ENCODE measurements around the gene PUS7.
"Not testable (repeated sequence)": the region's sequence is repeated elsewhere in the genome, so short reads cannot be mapped to it uniquely, and the experiment has no call there.

The PUS7 gene, protein sequence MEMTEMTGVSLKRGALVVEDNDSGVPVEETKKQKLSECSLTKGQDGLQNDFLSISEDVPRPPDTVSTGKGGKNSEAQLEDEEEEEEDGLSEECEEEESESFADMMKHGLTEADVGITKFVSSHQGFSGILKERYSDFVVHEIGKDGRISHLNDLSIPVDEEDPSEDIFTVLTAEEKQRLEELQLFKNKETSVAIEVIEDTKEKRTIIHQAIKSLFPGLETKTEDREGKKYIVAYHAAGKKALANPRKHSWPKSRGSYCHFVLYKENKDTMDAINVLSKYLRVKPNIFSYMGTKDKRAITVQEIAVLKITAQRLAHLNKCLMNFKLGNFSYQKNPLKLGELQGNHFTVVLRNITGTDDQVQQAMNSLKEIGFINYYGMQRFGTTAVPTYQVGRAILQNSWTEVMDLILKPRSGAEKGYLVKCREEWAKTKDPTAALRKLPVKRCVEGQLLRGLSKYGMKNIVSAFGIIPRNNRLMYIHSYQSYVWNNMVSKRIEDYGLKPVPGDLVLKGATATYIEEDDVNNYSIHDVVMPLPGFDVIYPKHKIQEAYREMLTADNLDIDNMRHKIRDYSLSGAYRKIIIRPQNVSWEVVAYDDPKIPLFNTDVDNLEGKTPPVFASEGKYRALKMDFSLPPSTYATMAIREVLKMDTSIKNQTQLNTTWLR

DNA sequence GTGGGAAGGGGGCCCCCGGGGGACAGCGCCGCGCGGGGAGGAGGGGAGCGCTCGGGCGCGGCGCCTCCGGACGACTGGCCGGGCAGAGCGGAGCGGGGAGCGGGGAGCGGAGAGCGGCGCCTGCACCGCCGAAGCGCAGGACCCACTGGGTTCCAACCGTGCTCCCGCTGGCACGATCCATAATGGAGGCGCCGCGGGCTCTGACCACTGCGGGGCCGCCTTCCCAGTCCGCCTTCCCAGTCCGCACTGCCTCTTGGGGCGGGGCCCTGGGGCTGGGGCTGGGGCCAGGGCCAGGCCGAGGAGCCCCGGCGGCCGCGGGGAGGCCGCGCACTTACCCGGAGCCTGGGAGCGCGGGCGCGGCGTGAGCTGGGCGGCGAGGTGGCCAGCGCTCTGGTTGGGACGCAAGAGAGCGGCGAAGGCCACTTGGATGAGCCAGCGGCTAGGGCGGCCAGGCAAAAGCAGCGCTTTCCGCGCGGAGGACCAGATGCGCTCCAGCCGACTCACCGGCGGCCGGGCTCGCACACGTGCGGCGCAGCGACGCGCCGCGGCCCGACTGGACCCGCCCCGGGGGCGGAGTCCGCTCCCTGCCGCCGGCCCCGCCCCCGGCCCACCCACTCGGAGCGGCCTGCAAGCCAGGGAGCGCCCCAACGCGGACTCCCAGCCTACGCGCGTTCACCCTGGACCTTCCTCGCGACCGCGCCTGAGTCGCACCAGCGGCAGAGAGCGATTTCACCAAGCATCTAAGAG lies at the start of gene PUS7:
PUS7 (minus strand) TSS at position 555 of the 747 bp plus-strand sequence. CDS start 13,759 bp downstream, outside the sequence.
- DNase-seq = peak; percentile 92

DNA sequence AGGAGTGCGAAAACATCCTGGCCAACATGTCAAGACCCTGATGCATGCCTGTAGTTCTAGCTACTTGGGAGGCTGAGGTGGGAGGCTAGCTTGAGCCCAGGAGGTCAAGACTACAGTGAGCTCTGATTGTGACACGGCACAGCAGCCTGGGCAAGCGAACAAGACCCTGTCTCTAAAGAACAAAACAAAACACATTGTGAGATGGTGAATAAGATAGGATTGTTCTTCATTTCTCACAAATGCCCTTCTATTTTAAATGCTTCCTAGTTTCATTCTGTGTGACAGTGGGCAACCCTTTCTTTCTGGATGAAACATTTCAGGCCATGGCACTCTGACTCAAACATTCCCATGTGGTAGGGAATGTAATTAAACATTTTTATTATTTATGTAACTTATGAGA lies 45.8 kb upstream of the PUS7 start:
- no peak for DNase-seq

DNA sequence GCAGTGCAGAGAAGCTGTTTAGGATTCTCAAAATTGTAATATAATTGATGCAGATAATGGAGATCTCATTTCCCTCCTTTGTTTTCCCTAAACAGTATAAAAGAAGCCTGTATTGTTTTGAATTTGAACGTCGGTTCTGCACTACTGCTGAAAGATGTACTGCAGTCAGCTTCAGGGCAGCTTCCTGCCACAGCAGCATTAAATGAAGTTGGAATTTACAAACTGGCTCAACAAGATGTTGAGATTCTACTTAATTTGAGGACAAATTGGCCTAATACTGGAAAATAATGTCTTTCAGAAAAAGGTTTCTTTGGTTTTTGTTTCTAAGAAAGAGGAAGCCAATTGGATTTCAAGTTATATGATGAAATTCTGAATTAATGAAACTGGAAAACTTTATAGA lies 45.0 kb upstream of the PUS7 start:
- no peak for DNase-seq

DNA sequence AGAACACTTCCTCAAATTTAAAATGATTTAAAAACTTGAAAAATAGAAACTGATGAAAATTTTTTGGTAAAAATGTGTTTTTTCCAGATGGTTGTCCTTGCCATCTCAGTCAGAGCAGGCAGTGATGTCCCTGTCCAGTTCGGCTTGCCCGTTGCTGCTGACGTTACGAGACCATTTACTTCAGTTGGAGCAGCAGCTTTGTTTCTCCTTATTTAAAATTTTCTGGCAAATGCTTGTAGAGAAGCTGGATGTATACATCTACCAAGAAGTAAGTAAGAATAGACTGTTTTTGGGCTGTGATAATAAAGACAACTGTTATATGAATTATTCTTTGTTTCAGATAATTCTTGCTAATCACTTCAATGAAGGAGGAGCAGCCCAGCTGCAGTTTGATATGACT lies 43.1 kb upstream of the PUS7 start:
- no peak for DNase-seq

DNA sequence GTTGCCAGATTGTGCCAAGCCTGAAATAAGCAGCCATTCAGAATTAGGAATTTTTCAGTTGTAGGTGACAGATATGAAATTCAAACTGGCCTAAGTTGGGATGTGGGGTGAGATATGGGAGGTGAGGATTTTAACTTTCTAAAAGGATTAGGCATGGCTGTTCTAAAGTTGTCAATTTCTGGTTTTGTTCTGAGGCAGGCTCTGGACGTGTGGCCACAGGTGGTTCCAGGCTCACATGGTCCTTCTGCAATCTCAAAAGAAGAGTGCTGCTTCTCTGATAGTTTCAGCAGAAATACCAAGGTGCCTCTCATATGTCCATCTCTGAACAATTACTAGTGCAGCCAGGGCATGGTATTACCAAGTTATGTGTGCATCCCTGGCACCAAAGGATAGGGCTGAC lies 37.9 kb upstream of the PUS7 start:
- DNase-seq = no peak

DNA sequence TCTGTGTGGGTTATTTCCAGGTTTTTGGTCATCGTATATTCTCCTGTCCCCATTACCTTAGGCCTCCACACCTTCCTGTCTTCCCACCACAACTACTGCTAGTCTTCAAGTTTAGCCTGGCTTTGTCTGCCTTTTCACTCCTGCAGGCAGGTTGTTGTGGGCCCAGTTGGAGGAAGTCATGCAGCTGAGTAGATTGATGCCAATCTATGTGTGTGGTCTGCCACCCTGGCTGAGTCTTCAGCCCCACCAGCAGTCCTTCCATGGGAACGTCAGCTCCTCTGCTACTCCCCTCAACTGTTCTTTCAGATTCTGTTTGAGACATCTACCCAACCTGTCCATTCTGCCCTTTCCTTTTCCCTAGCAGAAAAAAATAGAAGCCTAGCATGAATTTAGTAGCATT lies 16.3 kb upstream of the PUS7 start:
- no peak for DNase-seq

DNA sequence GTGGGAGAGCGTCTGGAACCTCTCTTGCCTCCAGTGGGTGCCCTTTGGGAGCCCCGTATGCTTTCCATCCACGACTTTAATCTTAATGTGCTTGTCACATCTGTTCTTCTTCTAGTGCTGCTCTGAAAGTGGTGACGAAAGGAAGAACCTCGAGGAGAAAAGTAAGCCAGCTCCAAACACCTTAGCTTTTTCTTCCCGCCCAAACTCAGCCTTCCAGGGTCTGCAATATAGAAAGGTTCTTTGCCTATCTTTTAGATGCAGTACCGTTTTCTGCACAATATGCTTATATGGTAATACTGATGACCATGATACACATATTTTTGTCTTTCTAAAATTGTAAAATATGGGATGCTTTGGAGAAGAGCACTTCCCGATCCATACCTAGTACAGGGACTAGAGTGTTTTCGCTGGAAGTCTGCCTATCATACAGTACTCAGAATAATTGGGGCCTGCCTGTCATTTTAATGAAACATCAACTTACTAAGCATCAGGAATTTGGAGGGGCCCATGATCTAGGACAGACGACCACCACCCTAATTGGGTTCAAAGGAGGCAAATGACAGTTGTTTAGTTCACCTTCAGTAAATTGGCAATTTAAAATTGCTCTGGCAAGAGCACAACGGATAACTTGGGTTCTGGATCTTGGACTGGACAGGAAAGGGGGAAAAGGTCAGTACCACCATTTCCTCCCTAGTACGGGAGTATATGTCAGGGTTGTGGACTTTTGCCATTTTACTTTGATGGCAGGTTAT lies 10.8 kb upstream of the PUS7 start:
- DNase-seq = no peak

DNA sequence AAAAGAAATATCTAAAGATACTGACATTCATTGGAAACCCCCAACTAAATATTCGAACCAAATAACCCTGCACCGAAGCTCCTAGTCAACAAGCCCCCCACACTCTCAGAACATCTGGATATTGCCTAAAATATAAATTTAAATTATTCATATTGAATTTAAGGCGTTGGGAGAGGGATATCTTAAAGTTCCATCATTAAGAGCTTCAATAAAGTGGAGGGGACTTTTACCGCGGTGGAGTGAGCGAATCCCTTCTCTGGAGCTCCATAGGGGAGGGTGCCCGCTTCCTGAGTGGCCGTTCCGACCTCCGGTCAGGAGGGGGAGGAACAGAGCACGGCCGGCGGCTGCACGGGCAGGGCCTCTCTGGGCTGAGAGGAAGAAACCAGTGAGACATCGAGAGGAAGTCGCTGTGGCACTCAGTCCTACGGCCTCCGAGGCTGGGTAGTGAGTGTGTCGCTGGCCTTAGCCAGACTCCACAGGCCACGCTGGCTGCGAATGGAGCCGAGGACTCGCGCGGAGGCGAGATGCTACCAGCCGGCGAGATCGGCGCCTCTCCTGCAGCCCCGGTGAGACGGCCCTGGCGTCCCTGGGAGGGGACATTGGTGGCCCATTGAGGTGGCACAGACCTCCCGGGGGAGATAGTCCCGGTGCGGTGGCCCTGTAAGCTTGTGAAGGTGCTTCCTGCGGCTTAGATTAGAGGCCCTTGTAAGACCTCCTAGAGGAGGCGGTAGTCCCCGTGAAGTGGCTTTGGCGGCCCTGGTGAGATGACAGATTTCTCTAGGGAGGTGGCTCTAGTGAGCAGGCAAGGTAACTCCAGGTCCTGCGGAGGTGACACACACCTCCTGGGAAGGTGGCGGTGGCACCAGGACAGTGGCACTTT lies 10.0 kb upstream of the PUS7 start, which contains the start of gene RINT1:
RINT1 (plus strand) TSS at position 410 of the 880 bp plus-strand sequence; CDS start at position 525, 115 bp downstream.
- DNase-seq = peak; percentile 91

DNA sequence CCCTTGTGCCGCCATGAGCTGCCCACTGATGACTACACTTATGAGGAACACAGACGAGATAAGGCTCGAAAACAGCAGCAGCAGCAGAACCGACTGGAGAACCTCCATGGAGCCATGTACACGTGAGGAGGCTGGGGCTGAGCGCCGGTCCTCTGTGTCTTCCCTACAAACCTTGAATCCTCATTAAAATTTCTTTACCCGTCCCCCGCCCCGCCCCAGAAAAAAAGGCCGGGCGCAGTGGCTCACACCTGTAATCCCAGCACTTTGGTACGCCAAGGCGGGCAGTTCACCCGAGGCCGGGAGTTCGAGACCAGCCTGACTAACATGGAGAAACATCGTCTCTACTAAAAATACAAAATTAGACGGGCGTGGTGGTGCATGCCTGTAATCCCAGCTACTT lies 8.5 kb upstream of the PUS7 start:
- no peak for DNase-seq

DNA sequence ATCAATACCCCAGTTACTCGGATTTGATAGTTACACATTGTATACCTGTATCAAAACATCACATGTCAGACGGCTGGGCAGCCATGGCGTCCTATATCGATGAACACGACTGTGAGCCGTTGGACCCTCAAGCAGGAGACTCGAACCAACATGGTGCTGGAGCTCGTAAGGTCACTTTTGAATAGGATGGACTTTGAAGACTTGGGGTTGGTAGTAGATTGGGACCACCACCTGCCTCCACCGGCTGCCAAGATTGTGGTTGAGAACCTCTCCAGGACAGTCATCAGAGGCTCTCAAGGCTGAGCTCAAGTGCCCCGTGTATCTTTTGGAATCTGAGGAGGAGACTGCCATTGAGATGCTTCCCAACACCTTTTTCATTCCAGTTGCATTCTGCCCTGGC lies 8.1 kb upstream of the PUS7 start:
- no peak for DNase-seq

DNA sequence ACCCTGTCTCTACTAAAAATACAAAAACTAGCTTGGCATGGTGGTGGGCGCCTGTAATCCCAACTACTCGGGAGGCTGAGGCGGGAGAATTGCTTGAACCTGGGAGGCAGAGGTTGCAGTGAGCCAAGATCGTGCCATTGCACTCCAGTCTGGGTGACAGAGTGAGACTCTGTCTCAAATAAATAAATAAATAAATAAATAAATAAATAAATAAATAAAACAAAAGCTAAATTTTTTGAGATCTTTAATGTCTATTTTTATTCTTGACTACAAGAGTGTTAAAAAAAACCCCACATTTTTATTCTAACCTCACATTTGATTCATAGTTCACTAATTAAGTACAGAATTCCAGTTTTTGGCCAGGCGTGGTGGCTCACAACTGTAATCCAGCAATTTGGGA lies 5.7 kb upstream of the PUS7 start:
- DNase-seq = not testable (repeated sequence)

DNA sequence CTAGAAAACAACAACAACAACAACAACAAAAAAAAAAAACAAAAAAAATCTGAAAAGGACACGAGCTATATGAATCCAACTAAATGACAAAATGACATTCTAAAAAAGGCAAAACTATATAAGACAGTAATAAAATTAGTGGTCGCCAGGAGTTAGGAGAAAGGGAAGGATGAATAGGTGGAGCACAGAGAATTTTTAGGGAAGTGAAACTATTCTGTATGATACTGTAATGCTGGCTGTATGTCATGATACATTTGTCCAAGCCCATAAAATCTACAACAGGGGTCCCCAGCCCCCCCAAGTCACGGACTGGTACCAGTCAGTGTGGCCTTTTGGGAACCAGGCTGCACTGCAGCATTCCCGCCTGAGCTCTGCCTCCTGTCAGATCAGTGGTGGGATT lies 2.8 kb upstream of the PUS7 start:
- no peak for DNase-seq

DNA sequence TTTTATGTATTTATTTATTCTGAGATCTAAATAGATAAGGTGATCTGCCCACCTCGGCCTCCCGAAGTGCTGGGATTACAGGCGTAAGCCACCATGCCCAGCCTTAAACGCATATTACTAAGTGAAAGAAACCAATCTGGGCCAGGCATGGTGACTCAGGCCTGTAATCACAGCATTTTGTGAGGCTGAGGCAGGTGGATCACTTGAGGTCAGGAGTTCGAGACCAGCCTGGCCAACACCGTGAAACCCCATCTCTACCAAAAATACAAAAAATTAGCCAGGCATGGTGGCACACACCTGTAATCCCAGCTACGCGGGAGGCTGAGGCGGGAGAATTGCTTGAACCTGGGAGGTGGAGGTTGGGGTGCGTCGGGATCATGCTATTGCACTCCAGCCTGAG lies 2.4 kb upstream of the PUS7 start:
- DNase-seq = not testable (repeated sequence)

DNA sequence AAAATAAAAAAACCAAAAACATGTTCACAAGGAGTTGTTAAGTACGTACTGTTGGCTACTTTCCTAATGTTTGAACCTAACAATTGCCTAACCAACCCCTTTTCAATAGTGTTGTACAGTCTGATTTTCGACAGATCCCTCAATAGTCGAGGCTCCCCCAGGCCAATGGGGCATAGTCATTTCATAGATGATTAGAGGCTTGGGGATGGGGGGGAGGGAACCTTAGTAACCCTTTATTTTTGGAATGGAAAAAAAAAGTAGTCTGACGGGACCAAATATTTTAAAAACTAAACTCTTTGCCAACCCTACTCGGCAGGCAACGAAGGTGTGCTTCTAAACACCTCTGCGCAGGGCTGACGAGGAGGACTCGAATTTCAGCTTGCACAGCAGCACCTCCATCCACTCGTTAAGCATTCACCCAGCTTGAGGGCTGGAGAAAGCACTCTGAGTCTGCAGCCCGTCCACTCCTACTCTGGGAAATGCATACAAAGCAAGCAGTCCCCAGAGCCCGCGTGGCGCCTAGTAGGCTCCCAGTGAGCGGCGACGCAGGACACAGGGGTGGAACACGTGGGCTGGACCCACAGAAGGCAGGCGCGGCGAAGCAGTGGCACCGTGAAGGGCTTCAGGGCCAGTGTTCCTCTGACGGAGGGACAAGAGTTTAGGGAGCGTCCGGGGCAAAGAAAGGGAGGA lies 899 bp downstream of the PUS7 start:
- peak; percentile 39 for DNase-seq

DNA sequence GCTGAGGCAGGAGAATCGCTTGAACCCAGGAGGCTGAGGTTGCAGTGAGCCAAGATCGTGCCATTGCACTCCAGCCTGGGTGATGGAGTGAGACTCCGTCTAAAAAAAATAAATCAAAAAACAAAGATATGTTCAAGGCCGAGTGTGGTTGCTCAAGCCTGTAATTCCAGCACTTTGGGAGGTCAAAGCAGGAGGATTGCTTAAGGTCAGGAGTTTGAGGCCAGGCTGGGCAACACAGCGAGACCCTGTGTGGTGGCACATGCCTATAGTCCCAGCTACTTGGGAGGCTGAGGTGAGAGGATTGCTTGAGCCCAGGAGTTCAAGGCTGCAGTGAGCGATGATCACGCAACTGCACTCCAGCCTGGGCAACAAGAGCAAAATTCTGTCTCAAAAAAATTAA lies 1.5 kb downstream of the PUS7 start:
- DNase-seq = not testable (repeated sequence)

DNA sequence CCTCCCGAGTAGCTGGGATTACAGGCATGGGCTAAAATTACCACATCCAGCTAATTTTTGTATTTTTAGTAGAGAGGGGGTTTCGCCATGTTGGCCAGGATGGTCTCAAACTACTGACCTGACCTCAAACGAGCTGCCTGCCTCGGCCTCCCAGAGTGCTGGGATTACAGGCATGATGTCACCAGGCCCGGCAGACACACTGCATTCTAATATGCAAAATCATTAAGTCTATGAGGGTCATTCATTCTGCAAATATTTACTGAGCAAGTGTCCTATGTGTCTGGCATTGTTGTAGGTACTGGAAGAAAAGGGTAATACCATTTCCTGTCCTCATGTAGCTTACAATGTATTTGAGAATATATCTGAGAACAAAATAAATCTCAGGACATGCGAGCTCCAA lies 2.7 kb downstream of the PUS7 start:
- no peak for DNase-seq

DNA sequence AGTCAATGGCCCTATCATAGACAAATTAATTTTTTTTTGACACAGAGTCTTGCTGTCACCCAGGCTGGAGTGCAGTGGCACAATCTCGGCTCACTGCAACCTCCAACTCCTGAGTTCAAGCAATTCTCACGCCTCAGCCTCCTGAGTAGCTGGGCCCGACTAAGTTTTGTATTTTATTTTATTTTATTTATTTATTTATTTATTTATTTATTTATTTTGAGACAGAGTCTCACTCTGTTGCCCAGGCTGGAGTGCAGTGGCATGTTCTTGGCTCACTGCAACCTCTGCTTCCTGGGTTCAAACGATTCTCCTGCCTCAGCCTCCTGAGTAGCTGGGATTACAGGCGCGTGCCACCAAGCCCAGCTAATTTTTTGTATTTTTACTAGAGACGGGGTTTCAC lies 6.5 kb downstream of the PUS7 start:
- not testable (repeated sequence) for DNase-seq

DNA sequence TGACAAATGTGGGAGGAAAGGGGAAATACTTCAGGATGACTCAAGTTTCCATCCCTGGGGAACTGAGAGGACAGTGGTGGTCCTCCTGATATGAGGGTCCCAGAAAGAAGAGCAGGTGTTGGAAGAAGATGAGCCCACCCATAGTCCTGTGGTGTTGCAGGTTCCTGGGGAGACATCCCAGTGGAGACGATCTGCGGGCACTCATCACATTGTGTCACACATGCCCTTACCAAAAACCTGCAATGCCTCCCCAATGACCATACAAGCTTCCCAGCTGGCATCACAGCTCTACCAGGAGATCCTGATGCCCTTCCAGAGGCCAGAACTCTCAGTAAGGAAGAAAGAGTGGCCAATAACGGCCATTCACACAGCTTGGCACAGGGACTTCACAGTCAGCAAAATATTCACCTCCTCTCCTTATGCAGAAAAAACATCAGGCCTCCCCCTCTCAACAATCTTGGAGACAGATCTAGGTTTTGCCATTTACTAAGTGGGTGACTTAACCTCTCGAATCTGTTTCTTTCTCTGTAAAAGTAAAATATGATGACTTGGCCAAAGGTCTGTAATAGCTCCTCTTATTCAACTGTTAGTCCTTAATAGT lies 9.0 kb downstream of the PUS7 start:
- no peak for DNase-seq

DNA sequence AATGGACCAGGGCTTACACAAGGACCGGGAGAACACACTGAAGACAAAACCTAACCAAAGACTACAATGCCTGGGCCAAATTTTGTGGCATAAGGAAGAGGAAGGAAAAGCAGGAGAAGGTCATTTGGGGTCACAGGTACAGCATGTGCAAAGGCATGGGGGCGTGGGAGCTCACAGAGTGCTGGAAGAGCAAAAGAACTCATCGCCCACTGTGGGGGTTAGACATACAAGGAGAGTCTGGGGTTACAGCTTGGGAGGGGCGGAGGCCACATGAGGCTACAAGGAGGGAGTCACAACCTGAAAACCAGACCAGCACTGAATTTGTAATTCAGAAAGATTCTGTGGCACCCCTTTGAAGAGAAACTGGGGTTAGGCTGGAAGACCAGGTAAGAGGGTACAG lies 9.7 kb downstream of the PUS7 start:
- DNase-seq = no peak

DNA sequence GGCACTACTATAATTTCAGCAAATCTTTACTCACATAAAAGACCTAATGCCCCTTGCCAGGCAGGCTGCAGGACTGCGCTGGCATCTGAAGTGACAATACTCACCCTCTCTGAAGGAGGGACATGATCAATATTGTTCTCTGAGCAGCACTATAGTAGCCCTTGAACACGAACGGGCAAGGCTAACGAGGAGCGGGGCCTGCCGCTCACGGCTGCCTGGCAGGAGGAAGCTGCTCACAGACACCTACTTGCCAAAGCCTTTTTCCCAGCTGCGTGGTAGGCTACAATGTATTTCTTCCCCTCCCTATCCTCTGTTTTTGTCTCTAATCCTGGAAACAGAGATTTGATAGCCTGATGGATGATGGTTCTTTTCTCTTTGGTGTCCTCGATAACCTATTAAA lies 19.9 kb downstream of the PUS7 start:
- no peak for DNase-seq

DNA sequence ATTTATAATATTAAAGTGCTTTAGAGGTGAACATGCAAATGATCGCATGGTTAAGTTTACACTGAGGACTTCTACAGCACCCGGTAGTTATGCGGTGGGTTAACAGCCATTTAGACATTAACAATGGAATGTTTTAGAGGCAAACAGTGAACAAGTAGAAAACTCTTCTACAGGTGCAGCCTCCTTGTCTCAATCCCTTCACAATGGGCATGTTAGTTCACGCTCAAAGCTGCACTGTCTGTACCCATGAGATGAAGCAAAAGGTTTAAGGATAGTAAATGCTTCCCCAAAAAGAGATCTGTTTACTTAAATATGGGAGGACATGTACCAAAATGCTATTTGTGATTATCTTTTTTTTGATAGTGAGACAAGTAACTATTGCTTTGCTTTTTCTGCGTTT lies 25.1 kb downstream of the PUS7 start:
- DNase-seq = no peak

Data from midbrain (tissue), 1 donor.